Testis (tissue), 3 donors: ENCODE measurements around the gene ATAT1. TPM values are rescaled to one million over a fixed set of nuclear protein-coding genes. Genes with fewer than 3 reads are reported as not detected.
A peak's percentile ranks its signal among the peaks of the same experiment; 100 is the strongest.

Experiments used
- DNase-seq: peaks from one replicate; pipeline ENCODE4 v3.0.0-alpha.2; 2019
- H3K27ac ChIP-seq, 2 donors: fragments of 200-600 bp; sonication (generic); one replicate each; pipeline ENCODE4 v1.5.1; 2019
- H3K27me3 ChIP-seq: fragments of 200-600 bp; sonication (generic); one replicate; pipeline ENCODE4 v1.5.1; 2019
- H3K36me3 ChIP-seq: fragments of 200-600 bp; sonication (generic); one replicate; pipeline ENCODE4 v1.5.1; 2017; ENCODE audit warnings: low read depth; ENCODE audit errors: missing control alignments
- H3K4me1 ChIP-seq: fragments of 200-600 bp; sonication (generic); one replicate; pipeline ENCODE4 v1.5.1; 2019
- H3K4me3 ChIP-seq, 2 donors: fragments of 200-600 bp; sonication (generic); one replicate each; pipeline ENCODE4 v1.5.1; 2017 to 2019
- H3K9me3 ChIP-seq: fragments of 200-600 bp; sonication (generic); one replicate; pipeline ENCODE4 v1.5.1; 2017
- POLR2A ChIP-seq: fragments of 450-650 bp; IDR thresholded peaks from one replicate; pipeline ENCODE4 v1.6.1; 2017; ENCODE audit warnings: antibody characterized with exemption, mild to moderate bottlenecking, moderate library complexity
- WGBS, 2 donors: methylation state at CpG; one replicate each; pipeline ENCODE4 v1.1.5; 2018; 5-methylcytosine and 5-hydroxymethylcytosine counted together
- intact Hi-C: fragments of 100-400 bp; cut with DNase I; formaldehyde crosslinking; loops from one replicate; pipeline ENCODE4 v1.15.1; 2023; ENCODE audit warnings: low total_unique reads
- polyA plus RNA-seq: library from polyadenylated mRNA; stranded (reverse); fragments of 350-450 nt; fragmentation: Illumina TruSeq; extraction: RNeasy Lipid Tissue Mini Kit (QIAGEN cat#74804); gene quantifications from one replicate; pipeline ENCODE4 v1.2.3, GENCODE V29; 2014; ENCODE audit warnings: low read depth, low replicate concordance; ENCODE audit not compliant: insufficient read depth
- total RNA-seq, 2 donors: library from RNA; depleted of rRNA; stranded (reverse); fragments of >200 nt; gene quantifications; one replicate each; pipeline ENCODE4 v1.2.3, GENCODE V29; 2016
- TF ChIP-seq, protein P1 (sequence below), 3 experiments: fragments of 450-650 bp in 2 of 3; fragments of 200-600 bp in 1 of 3; sonication (generic) in 1 of 3; IDR thresholded peaks; one replicate each; pipeline ENCODE4 v1.5.1; 2016 to 2019; ENCODE audit warnings: antibody characterized with exemption in 3 of 3, mild to moderate bottlenecking in 2 of 3, moderate library complexity in 1 of 3

Gene ATAT1
- total and polyA plus RNA-seq, 3 donors from 2014 or later, result 20.7 to 36.4 (median 29.4) TPM

DNA sequence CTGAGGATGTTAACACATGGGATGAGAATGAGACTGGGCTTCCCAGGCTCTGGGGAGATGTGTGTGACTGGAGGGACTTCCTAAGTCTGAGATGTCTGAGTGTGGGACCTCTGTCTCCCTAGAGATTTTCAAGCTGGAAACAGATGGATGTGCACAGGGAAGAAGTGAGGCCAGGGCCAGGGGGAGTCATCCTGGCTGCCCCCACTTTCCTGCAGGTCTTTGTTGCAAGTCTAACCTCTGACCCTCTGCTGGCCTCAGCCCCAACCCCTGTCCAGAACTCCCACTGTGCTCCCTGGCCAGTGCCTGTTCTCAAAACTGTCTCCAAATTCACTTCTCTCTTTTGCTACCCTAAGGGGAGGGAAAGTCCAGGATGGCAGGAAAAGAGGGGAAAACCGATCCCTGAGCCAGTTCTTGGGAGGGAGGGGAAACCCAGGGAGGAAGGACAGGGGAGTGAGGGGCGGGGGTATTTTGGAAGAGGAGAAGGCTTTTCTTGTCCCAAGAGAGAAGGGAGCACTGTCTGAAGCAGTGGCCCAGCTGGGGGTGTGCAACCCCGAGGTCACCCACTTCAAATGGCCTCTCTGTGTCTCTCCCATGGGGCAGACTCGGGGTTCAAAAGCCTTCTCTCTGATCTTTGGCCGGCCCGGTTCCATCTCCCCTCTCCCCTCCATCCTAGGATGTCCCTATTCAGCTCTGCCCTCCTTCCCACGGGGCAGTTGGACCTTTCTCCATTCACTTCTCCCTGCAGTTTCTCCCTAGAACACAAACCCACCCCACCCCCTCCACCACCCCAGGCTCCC is 56.7 kb downstream of the ATAT1 start:
- Histone ChIP-seq H3K4me1 (peaks cover 36% of the 10 kb centered on the region), H3K4me3 (peak overlapping the region; percentile 68 to 76), H3K36me3 (no peaks in the 10 kb centered on the region), H3K27me3 (no peaks in the 10 kb centered on the region), H3K9me3 (no peaks in the 10 kb centered on the region), H3K27ac (peak overlapping the region; percentile 89 to 94)
- 31 to 40% methylated on average over 7 of the region's 7 CpGs for WGBS, 2 donors
- no peak for DNase-seq
- intact Hi-C loops, result no loop called here
- TF ChIP-seq, protein P1, sequence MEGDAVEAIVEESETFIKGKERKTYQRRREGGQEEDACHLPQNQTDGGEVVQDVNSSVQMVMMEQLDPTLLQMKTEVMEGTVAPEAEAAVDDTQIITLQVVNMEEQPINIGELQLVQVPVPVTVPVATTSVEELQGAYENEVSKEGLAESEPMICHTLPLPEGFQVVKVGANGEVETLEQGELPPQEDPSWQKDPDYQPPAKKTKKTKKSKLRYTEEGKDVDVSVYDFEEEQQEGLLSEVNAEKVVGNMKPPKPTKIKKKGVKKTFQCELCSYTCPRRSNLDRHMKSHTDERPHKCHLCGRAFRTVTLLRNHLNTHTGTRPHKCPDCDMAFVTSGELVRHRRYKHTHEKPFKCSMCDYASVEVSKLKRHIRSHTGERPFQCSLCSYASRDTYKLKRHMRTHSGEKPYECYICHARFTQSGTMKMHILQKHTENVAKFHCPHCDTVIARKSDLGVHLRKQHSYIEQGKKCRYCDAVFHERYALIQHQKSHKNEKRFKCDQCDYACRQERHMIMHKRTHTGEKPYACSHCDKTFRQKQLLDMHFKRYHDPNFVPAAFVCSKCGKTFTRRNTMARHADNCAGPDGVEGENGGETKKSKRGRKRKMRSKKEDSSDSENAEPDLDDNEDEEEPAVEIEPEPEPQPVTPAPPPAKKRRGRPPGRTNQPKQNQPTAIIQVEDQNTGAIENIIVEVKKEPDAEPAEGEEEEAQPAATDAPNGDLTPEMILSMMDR (IDR thresholded peaks at IDR 0.05), result no peak
- no peak for TF ChIP-seq POLR2A

DNA sequence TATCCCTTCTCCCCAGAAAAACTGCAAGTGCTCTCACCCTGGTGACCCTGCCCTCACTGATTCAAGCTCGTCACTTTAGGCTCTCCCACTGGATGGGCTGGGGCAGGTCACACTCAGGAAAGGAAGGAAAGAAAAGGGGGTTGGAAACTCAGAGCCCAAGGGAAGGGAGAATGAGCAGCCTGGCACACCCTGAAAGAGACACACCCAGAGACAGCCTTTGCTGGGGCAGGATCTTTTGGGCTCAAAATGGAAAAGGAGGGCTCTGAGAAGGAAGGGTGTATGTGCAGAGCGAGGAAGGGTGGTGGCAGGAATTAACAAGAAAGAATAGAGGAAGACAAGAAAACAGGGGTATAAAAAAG is 57.3 kb downstream of the ATAT1 start:
- Histone ChIP-seq H3K4me3 (peak overlapping the region; percentile 68 to 76), H3K9me3 (no peaks in the 10 kb centered on the region), H3K27ac (peak overlapping the region; percentile 89 to 94), H3K27me3 (no peaks in the 10 kb centered on the region), H3K4me1 (peaks cover 38% of the 10 kb centered on the region), H3K36me3 (no peaks in the 10 kb centered on the region)
- intact Hi-C loops, result no loop called here
- whole genome bisulfite sequencing, 2 donors, result 28 to 50% methylated on average over 2 of the region's 2 CpGs
- DNase-seq, result no peak
- TF ChIP-seq, protein P1 (IDR thresholded peaks at IDR 0.05), result no peak
- no peak for TF ChIP-seq POLR2A

DNA sequence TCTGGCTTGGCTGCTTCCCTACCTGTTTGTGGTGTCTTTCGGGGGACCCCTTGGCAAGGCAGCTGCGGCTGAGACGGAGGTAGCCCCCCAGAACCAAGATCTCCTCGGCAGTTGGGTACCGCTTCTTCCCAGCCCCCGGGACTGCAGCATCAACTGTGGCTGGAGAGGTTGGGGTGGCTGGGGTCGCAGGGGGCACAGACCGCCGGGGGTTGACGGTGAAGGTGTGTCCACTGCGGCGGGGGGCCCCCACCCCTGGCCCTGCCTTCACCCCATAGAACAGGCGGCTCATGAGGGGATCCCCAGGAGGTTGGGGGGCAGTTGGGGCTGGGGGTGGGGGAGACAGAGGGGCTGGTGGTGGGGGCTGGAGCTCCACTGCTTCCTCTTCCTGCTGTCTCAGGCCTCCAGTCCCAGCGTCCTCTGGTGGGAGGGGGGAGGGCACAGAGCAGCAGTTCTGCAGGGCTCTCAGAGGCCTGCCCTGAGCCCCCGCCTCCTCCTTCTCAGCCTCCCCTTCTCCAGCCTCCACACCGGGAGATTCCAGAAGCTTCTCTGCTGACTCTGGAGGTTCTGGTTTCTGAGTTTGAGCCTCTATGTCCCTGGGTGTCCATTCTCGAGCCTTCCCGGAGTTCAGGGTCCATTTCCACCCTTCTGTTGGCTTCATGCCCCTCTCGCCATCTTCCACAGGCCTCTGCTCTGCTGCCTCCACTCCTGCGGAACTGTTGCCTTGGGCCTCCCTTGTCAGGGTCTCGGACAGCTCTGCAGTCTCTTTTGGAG is 57.9 kb downstream of the ATAT1 start:
- Histone ChIP-seq H3K36me3 (no peaks in the 10 kb centered on the region), H3K4me3 (peak overlapping the region; percentile 68 to 76), H3K27ac (peak overlapping the region; percentile 89 to 94), H3K27me3 (no peaks in the 10 kb centered on the region), H3K9me3 (no peaks in the 10 kb centered on the region), H3K4me1 (peaks cover 38% of the 10 kb centered on the region)
- DNase-seq, result no peak
- TF ChIP-seq, protein P1 (IDR thresholded peaks at IDR 0.05), result no peak
- TF ChIP-seq POLR2A, result no peak
- intact Hi-C loops, result no loop called here
- 42 to 57% methylated on average over 10 to 19 of the region's 21 CpGs for WGBS, 2 donors

DNA sequence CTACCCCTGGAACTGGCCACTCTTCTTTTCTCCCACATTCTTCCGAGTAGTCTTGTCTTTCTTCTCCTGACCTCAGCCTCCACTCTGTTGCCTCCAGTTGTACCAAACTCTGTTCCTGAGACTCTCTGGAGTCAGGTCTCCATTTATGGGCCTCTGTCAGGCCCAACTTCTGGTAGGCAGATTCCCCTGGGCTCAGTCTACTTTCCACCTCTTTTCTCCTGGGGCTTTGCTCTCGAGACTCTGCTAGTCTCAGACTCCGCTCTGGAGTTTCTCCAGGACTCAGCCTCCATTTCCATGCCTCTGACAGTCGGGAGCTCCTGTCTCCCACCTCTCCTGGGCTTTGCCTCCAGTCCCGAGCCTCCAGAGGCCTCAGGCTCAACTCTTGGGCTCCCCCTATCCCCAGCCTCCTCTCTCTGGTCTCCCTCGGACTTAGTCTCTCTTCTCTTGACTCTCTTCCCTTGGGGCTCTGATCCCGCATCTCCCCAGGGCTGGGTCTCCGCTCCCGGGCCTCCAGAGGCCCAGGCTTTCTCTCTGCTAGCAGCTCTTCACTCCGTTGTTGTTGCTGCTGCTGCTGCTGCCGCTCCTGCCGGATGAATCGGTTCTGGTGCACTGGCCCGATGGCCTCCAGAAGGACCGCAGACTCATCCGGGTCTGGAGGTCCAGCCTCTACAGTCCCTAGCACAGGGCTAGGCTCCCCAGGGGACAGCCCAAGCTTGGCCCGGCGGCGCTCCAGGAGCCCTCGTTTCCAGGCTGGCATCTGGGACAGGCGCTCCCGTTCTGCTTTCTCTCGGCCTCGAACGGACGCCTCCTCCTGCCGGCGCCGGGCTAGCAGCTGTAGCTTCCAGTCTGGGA is 58.7 kb downstream of the ATAT1 start:
- Histone ChIP-seq H3K36me3 (no peaks in the 10 kb centered on the region), H3K4me1 (peaks cover 47% of the 10 kb centered on the region), H3K27ac (peak overlapping the region; percentile 89 to 94), H3K4me3 (peak overlapping the region; percentile 68 to 76), H3K27me3 (no peaks in the 10 kb centered on the region), H3K9me3 (no peaks in the 10 kb centered on the region)
- 35 to 45% methylated on average over 25 to 29 of the region's 29 CpGs for WGBS, 2 donors
- no peak for DNase-seq
- intact Hi-C loops, result loop anchor here (2.0 kb wide), 1 partner anchor 35 kb away; the partner anchor contains the start of gene TUBB
- TF ChIP-seq, protein P1 (IDR thresholded peaks at IDR 0.05), result no peak
- TF ChIP-seq POLR2A, result no peak
